Retina (tissue), 1 donor: Measurements from ENCODE around the gene MAN2A2.
A peak's percentile ranks its signal among the peaks of the same experiment; 100 is the strongest.
"Not testable (repeated sequence)": the region's sequence is repeated elsewhere in the genome, so short reads cannot be mapped to it uniquely, and the experiment has no call there.

ENCODE experiments used
- DNase-seq: peaks from one replicate; pipeline ENCODE4 v3.0.0-alpha.2; 2016

MAN2A2 gene

GRCh38 chr15:90884719-90885431, 18.2 kb upstream of the MAN2A2 start:
- DNase-seq: peak; percentile 59

DNA sequence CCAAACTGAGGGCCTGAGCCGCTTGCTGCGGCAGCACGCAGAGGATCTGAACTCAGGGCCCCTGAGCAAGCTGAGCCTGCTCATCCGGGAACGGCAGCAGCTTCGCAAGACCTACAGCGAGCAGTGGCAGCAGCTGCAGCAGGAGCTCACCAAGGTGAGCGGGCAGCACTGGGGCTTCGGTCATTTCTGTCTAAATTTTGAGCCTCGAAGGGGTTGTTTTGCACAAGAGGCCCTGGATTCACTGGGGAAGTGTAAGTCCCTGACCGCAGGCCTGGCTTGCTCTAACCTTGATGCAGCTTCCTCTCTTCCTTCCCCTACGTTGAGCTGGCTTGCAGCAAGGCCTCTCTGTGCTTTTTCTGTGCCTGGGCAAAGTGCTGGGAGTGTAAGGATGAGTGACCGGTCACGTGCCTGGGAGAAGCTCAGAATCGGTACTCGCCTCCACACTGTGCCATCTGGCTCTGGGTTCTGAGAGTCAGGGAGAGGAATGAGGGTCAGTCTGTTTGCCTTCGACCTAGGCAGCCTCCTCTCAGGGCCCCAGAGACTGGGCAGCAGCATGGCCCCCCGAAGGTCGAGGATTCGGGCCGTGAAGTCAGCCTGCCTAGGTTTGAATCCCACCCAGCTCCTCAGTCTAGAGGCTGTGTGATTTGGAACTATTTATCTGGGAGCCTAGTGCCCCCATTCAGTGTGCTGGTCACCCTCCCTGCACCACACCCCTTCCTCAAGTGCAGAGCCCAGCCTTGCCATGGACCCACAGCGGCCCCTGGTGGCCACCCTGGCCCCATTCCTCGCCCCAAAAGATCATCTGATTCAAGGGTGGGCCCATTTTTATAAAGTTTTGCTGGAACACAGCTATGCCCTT, 17.4 kb upstream of the MAN2A2 start:
- peak; percentile 88 for DNase-seq

GRCh38 chr15:90886291-90886614, 16.8 kb upstream of the MAN2A2 start:
- DNase-seq: no peak

- no peak for DNase-seq
These were observed 16.0 kb upstream of the MAN2A2 start for GRCh38 chr15:90887037-90887481.

GRCh38 chr15:90889313-90889730, 13.8 kb upstream of the MAN2A2 start:
- DNase-seq: no peak

DNA sequence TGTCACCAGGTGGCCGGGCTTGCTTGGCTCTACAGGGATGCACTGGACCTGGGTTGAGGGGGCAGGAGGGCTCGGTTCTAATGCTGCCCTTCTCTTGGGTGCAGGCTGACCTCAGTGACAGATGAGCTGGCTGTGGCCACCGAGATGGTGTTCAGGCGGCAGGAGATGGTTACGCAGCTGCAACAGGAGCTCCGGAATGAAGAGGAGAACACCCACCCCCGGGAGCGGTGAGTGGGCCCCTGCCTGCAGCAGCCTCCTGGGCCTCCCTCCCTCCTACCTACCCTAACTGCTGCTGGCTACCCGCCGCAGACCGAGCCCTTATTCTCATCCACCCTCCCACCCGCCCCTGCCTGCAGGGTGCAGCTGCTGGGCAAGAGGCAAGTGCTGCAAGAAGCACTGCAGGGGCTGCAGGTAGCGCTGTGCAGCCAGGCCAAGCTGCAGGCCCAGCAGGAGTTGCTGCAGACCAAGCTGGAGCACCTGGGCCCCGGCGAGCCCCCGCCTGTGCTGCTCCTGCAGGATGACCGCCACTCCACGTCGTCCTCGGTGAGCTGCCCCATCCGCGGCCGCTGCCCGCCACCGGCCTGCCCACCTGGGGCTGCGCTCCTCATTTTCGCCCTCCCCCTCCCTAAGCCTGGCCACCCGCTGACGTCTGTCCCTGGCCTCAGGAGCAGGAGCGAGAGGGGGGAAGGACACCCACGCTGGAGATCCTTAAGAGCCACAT, 13.2 kb upstream of the MAN2A2 start:
- no peak for DNase-seq

DNA sequence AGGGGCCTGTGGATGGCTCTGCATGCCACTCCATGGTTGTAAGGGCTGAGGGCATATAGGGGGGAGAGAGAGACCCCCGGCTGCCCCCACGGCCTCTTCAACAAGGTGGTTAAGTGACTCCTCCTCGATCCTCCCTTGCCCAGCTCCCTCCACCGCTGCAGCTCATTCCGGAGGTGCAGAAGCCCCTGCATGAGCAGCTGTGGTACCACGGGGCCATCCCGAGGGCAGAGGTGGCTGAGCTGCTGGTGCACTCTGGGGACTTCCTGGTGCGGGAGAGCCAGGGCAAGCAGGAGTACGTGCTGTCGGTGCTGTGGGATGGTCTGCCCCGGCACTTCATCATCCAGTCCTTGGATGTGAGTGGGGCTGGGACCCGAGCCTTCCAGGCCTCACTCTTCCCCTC, 12.3 kb upstream of the MAN2A2 start:
- no peak for DNase-seq

DNA sequence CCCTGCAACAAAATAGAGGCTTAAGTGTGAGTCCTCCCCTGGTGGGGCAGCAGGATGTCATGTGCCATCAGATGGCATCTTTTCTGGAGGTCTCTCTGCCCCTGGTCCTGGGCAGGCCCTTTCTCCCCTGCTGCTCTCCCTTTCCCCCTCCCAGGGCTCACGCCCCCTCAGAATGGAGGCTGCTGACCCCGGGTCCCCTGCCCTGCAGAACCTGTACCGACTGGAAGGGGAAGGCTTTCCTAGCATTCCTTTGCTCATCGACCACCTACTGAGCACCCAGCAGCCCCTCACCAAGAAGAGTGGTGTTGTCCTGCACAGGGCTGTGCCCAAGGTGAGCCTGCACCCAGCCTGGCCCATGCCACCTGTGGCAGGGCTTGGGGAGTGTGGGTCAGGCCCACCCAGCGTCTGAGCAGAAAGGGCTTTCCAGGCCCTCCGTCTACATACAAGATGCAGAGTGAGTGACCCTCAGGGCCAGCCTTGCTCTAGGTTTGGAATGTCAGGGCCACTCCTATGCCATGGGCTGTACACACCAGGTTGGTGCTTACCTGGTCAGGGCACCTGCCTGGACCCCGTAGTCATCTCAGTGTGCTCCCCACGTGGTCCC, 11.7 kb upstream of the MAN2A2 start:
- no peak for DNase-seq

GRCh38 chr15:90892023-90892422, 11.1 kb upstream of the MAN2A2 start:
- DNase-seq: no peak

GRCh38 chr15:90892498-90893174, 10.5 kb upstream of the MAN2A2 start:
- no peak for DNase-seq

GRCh38 chr15:90893175-90894090, 9.7 kb upstream of the MAN2A2 start:
- DNase-seq: no peak

GRCh38 chr15:90895571-90896117, 7.5 kb upstream of the MAN2A2 start:
- DNase-seq: no peak

GRCh38 chr15:90897131-90897655, 5.9 kb upstream of the MAN2A2 start:
- DNase-seq: not testable (repeated sequence)

- DNase-seq: no peak
These were observed 1.7 kb upstream of the MAN2A2 start for GRCh38 chr15:90901175-90902039.

GRCh38 chr15:90902040-90902839, 862 bp upstream of the MAN2A2 start:
- DNase-seq: peak; percentile 93

GRCh38 chr15:90903733-90904536, 833 bp downstream of the MAN2A2 start:
- no peak for DNase-seq

GRCh38 chr15:90904746-90905145, 1.6 kb downstream of the MAN2A2 start:
- no peak for DNase-seq
